ES-I3 (cell line): ENCODE data around the gene CFAP91.
"Not testable (repeated sequence)": the region's sequence is repeated elsewhere in the genome, so short reads cannot be mapped to it uniquely, and the experiment has no call there.

Experiments used
- H3K36me3 ChIP-seq: 2 replicates; pipeline ENCODE4 v1.6.1; 2013; ENCODE audit warnings: mild to moderate bottlenecking, low read length, control low read depth, moderate library complexity; ENCODE audit not compliant: insufficient read depth
- H3K4me1 ChIP-seq: 2 replicates; pipeline ENCODE4 v1.6.1; 2013; ENCODE audit warnings: mild to moderate bottlenecking, control low read depth, low read length; ENCODE audit not compliant: insufficient read depth
- H3K9ac ChIP-seq: 2 replicates; pipeline ENCODE4 v1.6.1; 2013; ENCODE audit warnings: low read depth, mild to moderate bottlenecking, low read length, moderate library complexity
- H3K9me3 ChIP-seq: 2 replicates; pipeline ENCODE4 v1.6.1; 2013; ENCODE audit warnings: mild to moderate bottlenecking, low read length, moderate library complexity; ENCODE audit not compliant: control insufficient read depth, insufficient read depth

The CFAP91 gene

DNA sequence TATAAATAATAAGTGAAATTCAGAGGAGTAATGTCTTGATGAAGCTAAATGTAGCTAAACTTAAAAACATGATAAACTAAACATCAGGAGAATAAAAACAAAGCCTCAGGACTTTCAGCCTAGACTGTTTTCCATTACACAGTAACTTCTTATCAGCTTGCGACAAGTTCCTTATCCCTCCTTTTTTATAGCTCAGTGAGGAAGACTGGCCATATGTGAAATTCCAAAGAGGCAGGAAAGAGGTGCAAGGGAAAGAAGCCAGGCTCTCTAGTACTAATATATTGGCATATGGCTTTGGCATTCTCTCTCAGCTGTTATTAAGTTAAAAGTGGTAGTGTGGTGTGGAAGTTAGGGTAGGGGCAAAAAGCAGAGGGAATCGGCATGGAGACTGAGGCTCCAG is 30.0 kb upstream of the CFAP91 start:
- H3K9ac ChIP-seq: no peak overlapping the region
- no peaks in the 10 kb centered on the region for H3K9me3 ChIP-seq
- peaks cover 12% of the 10 kb centered on the region; the same call in 1 of the 2 replicates for H3K36me3 ChIP-seq
- peaks cover 7% of the 10 kb centered on the region; the same call in 1 of the 2 replicates for H3K4me1 ChIP-seq

DNA sequence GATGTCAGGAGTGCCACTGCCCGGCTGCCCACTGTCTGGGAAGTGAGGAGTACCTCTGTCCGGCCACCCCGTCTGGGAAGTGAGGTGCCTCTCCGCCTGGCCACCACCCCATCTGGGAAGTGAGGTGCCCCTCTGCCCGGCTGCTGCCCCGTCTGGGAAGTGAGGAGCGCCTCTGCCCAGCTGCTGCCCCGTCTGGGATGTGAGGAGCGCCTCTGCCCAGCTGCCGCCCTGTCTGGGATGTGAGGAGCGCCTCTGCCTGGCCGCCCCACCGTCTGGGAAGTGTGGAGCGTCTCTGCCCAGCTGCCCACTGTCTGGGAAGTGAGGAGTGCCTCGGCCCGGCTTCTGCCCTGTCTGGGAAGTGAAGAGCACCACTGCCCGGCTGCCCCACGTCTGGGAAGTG is 28.9 kb upstream of the CFAP91 start:
- Histone ChIP-seq H3K9me3 (no peaks in the 10 kb centered on the region), H3K4me1 (peaks cover 7% of the 10 kb centered on the region; the same call in 1 of the 2 replicates), H3K9ac (no peak overlapping the region), H3K36me3 (peaks cover 12% of the 10 kb centered on the region; the same call in 1 of the 2 replicates)

DNA sequence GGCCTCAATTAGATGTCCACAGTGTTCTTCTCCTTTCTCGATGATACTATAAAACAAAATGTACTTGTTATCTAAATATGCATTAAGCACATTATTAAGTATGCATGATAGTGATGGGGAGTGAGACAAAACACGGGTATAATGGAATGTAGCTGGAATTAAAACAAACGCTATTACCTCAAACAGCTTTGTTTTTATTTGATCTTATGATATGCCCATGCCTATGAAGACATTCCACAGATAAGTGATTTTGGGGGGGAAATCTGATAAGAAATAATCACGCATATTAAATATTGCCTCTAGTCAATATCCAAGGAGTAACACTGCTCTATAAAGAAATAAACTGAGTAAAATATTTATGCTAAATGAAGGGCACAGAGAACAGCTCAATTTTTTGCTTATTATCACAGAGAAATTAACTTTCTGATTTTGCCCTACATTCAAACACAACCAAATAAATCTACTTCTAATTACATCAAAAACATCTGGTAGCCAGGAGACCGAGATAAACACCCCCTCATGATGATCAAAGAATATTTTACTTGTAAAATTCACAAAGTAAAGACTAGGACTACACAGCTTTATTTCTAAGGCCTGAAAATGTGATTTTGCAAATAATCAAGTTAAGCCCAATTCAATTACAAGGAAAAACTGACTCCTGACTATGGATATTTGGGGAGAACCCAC is 27.5 kb upstream of the CFAP91 start:
- peaks cover 7% of the 10 kb centered on the region; the same call in 1 of the 2 replicates for H3K4me1 ChIP-seq
- H3K36me3 ChIP-seq: peaks cover 12% of the 10 kb centered on the region; the same call in 1 of the 2 replicates
- H3K9ac ChIP-seq: no peak overlapping the region
- H3K9me3 ChIP-seq: no peaks in the 10 kb centered on the region

DNA sequence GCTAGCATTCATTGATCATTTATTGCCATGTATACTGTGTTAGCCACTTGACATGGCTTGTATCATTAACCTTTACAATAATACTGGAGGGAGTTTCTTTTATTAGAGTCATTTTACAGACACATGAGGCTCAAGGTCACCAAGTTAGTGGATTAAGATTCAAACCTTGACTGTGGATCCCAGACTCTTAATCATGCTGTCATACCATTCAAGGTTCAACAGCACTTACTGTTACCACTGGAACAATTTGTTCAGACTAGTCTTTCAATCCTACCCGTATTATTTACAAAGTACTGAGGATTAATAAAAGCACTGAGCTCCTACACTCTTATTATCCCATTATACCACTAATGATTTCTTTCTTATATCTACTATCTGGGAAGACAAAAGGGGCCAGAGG is 26.8 kb upstream of the CFAP91 start:
- Histone ChIP-seq H3K9me3 (no peaks in the 10 kb centered on the region), H3K4me1 (peaks cover 7% of the 10 kb centered on the region; the same call in 1 of the 2 replicates), H3K36me3 (peaks cover 11% of the 10 kb centered on the region; the same call in 1 of the 2 replicates), H3K9ac (peak overlapping the region; percentile 54)

DNA sequence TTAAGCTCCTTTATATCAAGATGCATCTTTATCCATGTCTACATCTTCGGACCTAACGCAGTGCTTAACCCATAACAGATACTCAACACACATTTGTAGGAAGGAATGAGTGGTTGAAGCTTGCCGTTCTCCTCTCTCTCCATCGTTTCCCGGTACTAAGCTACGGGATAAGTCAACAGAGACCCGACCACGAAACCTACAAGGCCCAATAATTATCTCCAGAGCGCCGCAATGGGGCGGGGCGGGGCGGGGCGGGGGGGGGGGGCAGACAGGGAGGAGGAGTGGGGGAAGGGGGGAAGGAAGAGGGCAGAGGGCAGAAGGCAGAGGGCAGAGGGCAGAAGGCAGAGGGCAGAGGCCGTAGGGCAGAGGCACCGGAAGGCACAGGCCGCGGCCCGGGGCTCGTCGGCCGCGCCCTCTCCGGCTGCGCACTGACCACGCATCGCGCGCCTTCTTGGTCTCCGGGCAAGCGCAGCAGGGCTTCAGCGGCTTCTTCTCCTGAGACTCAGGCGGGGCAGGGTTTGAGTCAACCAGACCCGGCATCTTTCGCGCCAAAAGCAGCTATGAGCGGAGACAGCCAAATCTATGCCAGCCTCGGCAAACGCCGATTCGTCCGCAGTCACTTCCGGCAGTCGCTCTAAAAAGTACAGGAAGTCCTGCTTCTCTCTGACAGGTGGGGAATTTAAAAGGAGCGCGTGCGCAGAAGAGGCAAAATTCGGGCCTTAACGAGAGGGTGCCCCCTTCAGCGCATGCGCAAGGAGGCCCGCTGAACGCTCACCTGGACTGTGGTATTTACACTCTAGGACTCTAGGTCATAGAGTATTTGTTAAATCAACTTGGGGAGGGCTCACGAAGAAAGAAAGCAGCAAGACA is 25.8 kb upstream of the CFAP91 start, which contains the start of gene COX17:
Gene COX17, minus strand, starts transcription at position 636 of the 870 bp plus-strand sequence. Its CDS starts 96 bp downstream, at position 540.
- H3K4me1 ChIP-seq: peaks cover 7% of the 10 kb centered on the region; the same call in 1 of the 2 replicates
- H3K36me3 ChIP-seq: peaks cover 8% of the 10 kb centered on the region; the same call in 1 of the 2 replicates
- peak within 1 kb of the TSS; percentile 62 for H3K9ac ChIP-seq
- H3K9me3 ChIP-seq: no peaks in the 10 kb centered on the region

DNA sequence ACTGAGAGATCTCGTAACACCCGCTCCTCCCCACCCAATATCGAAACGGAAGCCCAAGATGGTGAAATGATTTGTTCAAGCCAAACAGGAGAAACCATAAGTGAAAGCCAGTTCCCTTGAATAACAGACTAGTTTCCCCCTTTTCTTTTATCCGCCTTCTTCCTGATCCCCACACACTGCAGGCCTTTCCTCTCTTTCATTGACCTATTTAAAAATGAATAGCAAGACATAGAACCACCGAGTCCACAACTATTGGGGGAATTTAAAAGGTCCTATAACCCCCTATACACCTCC is 25.2 kb upstream of the CFAP91 start:
- Histone ChIP-seq H3K9ac (peak overlapping the region; percentile 62), H3K36me3 (peaks cover 8% of the 10 kb centered on the region; the same call in 1 of the 2 replicates)

DNA sequence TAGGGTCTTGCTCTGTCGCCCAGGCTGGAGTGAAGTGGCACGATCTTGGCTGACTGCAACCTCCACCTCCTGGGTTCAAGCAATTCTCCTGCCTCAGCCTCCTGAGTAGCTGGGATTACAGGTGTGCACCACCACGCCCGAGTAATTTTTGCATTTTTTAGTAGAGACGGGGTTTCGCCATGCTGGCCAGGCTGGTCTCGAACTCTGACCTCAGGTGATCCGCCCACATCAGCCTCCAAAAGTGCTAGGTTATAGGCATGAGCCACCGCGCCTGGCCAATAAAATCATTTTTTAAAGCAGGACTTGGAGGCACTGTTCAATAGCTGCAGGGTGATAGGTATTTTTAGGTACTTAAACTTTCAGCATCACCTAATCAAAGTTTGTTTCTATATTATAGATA is 24.6 kb upstream of the CFAP91 start:
- not testable (repeated sequence) for H3K4me1 ChIP-seq, H3K9ac ChIP-seq, H3K9me3 ChIP-seq, H3K36me3 ChIP-seq

More for the DNA sequence above, 25.2 kb upstream of the CFAP91 start:
- Histone ChIP-seq H3K4me1 (peaks cover 7% of the 10 kb centered on the region; the same call in 1 of the 2 replicates), H3K9me3 (no peaks in the 10 kb centered on the region)

DNA sequence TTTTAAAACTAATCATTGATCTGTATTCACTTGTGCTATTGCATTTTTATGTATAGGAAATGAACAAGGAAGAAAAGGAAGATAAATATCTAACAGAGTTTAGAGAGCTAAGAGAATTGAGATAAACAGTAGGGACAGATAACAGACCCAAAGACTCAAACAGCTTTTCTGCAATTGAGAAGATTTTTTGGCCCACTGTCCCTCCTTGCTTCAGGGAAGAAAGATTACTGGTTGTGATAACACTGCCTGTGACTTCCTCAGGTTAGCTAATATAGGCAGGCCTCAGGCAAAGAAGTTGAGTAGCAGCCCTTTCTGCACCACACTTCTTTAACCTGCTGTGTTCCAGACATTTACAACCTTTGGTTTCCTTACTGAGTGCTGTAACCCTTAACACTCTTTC is 22.9 kb upstream of the CFAP91 start:
- H3K9me3 ChIP-seq: no peaks in the 10 kb centered on the region
- no peaks in the 10 kb centered on the region for H3K36me3 ChIP-seq
- H3K9ac ChIP-seq: no peak overlapping the region
- peaks cover 7% of the 10 kb centered on the region; the same call in 1 of the 2 replicates for H3K4me1 ChIP-seq

DNA sequence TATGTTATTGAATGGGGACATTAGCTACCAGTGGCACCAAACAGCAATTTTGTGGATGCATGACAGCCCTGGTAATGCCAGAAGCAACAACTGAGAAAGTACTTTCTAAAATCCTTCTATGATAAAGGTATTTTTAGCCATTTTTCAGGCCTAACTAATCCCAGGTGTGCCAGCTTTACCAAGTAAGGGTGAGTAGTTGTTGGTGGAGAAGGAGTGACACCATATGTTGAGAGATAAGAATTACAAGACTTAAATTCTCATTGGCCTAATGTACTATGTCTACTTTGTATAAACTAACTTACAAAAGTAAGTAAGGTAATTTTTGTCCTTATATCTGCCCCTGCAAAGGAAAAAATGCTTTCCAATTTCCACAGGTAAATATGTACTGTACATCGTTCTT is 21.5 kb upstream of the CFAP91 start:
- no peaks in the 10 kb centered on the region for H3K4me1 ChIP-seq
- no peaks in the 10 kb centered on the region for H3K36me3 ChIP-seq
- no peak overlapping the region for H3K9ac ChIP-seq
- H3K9me3 ChIP-seq: no peaks in the 10 kb centered on the region

DNA sequence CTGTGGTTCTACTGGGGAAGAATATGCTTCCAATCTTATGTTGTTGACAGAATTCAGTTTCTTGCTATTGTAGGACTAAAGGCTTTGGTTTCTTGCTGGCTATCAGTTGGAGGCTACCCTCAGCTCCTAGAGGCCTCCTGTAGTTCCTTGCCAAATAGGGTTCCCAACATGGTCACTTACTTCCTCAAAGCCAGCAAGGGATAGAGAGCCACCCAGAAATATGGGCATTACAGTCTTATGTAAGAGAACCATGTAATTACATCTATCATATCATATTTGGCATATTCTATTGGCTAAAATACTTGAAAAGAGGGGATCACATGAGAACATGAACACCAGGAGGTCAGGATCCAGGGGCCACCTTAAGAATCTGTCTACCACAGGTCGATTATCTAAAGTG is 19.4 kb upstream of the CFAP91 start:
- no peaks in the 10 kb centered on the region for H3K4me1 ChIP-seq
- H3K9me3 ChIP-seq: no peaks in the 10 kb centered on the region
- H3K36me3 ChIP-seq: no peaks in the 10 kb centered on the region
- H3K9ac ChIP-seq: no peak overlapping the region

DNA sequence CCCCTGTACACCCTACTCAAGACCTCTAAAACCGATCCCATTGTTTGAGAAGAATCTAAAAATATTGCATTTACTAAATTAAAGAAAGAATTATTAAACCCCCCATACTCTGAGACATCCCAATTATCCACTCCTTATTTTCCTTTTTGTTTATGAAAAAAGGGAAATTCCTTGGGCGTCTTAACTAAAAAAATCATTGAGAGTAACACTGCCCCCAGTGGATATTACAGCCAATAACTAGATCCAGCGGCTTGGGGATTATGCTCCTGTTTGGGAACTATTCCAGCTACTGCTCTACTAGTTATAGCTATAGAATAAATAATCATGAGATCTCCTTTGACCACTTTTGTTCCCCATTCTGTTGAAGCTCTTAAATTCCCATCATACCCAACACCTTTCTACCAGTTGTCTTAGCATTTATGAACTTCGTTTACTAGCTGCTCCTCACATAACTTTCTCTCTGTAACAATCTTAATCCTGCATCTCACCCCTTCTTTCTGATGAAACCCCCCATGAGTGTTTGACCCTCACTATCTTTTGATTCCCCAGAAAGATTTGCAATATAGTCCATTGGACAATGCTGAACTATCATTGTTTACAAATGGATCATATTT is 12.7 kb upstream of the CFAP91 start:
- Histone ChIP-seq H3K9ac (no peak overlapping the region), H3K9me3 (no peaks in the 10 kb centered on the region; the same call in 1 of the 2 replicates), H3K36me3 (no peaks in the 10 kb centered on the region), H3K4me1 (no peaks in the 10 kb centered on the region)

DNA sequence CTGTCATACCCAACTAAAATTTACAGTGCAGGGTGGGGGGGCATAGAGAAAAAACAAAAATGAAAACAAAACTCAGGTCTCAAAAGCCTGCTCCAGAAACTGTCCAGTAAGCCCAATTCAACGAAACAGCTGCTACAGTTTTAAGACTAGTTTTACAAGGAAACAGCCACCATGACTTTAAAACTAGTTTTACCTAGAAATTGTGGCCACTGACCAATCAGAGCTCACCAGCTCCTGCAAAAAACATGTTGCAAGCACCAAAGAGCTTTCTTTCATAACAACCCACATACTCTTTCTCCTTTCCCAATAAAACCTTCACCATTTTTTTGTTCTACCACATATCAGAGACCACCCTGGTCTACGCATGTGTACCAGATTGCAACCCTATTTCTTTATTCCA is 7.3 kb upstream of the CFAP91 start:
- no peak overlapping the region for H3K9ac ChIP-seq
- H3K4me1 ChIP-seq: no peaks in the 10 kb centered on the region
- no peaks in the 10 kb centered on the region; the same call in 1 of the 2 replicates for H3K9me3 ChIP-seq
- no peaks in the 10 kb centered on the region for H3K36me3 ChIP-seq

DNA sequence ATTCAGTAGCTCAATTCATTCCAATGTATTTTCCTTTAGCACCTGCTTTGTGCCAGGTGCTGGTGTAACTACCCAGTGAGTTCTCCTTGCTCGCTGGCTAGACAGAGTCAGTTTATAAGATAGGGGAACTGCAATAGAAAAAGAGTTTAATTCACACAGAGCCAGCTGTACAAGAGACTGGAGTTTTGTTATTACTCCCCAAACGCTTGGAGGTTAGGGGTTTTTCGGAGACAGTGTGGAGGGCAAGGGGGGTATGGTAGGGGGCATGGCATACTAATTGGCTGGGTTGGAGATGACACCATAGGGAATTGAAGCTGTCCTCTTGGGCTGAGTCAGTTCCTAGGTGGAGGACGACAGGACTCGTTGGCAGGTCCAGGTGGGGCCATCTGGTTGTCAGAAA is 5.4 kb upstream of the CFAP91 start:
- Histone ChIP-seq H3K4me1 (no peaks in the 10 kb centered on the region), H3K9ac (no peak overlapping the region), H3K9me3 (no peaks in the 10 kb centered on the region; the same call in 1 of the 2 replicates), H3K36me3 (no peaks in the 10 kb centered on the region)

DNA sequence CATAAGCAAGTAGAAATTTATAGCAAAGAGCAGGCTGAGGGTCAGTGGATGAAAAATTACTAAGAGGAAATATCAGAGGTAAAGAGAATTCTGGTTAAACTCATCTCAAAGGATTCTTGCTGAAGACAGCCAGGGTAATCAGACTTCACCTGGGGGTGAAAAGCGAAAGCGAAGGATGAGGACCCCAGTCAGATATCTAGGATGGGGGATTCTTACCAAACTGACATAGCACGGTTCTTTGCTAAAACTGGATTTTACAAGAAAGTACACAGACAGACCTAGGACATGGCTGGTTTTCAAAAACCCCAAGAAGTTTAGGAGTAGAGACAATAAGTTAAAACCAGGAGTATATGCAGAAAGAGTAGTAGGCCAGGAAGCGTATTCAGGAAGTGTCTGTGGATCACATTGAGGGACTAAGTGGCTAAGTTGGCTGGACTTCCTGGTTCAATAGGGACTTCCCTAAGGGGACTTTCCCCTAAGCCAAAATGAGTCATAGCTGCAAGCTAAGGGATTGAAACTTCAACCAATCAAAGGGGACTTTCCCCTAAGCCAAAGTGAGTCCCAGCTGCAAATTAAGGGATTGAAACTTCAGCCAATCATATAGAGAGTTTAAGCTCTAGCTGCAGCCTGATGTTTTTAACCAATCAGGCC is 2.4 kb upstream of the CFAP91 start:
- Histone ChIP-seq H3K4me1 (no peaks in the 10 kb centered on the region), H3K9me3 (no peaks in the 10 kb centered on the region)

More for the DNA sequence above, 2.4 kb upstream of the CFAP91 start:
- Histone ChIP-seq H3K36me3 (no peaks in the 10 kb centered on the region), H3K9ac (no peak overlapping the region)
